ENCODE measurements around the gene CDK5RAP1.

The CDK5RAP1 gene

DNA sequence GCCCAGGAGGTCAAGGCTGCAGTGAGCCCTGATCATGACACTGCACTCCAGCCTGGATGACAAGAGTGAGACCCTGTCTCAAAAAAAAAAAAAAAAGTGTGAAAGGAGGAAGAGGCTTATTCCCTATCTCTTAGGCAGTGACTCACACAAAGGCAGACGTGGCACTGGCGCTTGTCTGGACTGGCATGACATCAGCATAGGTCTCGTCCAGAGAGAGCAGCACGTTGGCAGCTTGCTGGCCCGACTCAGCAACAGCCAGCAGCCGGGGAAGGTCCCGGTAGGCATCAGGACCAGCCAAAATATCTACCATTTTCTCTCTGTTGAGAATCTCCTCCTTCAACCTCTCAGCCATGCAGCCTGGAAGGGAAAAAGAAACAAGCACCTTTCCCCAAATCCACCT lies 14.1 kb downstream of the CDK5RAP1 start:
- in situ Hi-C loops (cut with MboI; ENCODE audit: low sequenced_read_pairs): no loop called here

GRCh38 chr20:33386673-33387072 lies 14.6 kb downstream of the CDK5RAP1 start:
- in situ Hi-C loops (cut with MboI; ENCODE audit: low sequenced_read_pairs): no loop called here

- in situ Hi-C loops (cut with MboI; ENCODE audit: low sequenced_read_pairs): no loop called here
These were observed 24.0 kb downstream of the CDK5RAP1 start for GRCh38 chr20:33377366-33377765.

GRCh38 chr20:33373735-33374605 lies 27.3 kb downstream of the CDK5RAP1 start:
- in situ Hi-C loops (cut with MboI; ENCODE audit: low sequenced_read_pairs): no loop called here

DNA sequence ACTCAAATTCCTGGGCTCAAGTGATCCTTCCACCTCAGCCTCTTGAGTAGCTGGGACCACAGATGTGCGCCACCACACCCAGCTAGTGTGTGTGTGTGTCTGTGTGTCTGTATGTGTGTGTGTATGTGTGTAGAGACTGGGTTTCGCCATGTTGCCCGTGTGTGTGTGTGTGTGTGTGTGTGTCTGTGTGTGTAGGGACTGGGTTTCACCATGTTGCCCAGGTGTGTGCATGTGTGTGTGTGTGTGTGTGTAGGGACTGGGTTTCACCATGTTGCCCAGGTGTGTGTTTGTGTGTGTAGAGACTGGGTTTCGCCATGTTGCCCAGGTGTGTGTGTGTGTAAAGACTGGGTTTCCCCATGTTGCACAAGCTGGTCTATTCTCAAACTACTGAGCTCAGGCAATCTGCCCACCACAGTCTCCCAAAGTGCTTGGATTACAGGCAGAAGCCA lies 28.3 kb downstream of the CDK5RAP1 start:
- in situ Hi-C loops (cut with MboI; ENCODE audit: low sequenced_read_pairs): no loop called here

DNA sequence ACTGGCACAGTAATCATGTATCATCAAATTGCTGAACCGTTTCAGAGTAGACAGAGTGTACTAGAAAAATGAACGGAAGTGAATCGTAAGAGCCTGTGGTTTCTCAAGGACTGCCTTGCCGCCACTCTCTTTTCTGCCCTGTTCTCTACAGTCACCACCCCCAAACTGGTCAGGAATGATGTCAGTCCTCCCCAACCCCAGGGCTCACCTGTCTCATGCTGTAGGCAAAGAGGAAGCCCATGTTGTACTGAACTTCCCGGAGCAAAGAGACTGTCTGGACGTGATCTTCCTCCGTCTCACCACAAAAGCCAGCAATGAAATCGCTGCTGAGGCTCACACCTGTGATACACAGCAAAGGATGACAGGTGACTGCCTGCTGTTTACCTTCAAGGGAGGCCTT lies 31.0 kb downstream of the CDK5RAP1 start:
- in situ Hi-C loops (cut with MboI; ENCODE audit: low sequenced_read_pairs): no loop called here

GRCh38 chr20:33362898-33363297 lies 38.4 kb downstream of the CDK5RAP1 start:
- in situ Hi-C loops (cut with MboI; ENCODE audit: low sequenced_read_pairs): no loop called here

DNA sequence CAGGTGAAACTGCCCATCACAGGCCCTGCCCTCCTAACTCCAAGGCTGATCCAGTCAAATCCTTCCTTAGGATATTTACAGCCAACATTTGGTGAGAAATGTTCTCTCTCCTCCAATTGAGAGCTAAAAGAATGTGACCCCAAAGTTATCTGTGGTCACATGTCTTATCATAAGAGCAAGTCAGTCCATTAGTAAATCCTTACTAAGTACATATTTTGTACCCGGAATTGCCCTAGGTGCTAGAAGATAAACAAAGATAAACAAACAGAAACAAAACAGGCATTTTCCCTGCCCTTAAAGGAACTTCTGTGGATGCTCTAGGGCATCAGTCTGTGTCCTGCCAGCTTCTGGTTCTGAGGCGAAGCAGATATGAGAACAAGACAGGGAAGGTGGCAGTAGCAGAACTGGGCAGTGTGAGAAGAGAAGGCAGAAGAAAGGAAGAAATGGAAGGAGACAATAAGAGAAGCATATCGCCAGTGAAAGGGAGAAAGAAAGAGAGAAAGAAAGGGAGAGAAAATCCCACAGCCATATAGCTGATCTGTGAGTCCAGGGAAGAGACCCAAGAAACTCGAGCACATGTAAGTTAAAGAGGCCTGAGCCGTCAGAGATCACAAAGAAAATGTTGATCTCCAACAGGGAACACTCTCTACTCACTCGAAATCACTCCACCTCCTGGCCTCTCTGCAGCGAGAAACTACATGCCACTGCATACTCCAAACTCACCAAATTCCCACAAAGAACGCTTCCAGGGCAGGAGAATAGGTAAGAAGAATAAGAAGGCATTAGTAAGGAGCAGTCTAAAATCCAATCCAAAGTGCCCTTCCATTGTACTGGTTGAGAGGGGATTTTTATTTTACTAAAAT lies 41.7 kb downstream of the CDK5RAP1 start:
- in situ Hi-C loops (cut with MboI; ENCODE audit: low sequenced_read_pairs): no loop called here

DNA sequence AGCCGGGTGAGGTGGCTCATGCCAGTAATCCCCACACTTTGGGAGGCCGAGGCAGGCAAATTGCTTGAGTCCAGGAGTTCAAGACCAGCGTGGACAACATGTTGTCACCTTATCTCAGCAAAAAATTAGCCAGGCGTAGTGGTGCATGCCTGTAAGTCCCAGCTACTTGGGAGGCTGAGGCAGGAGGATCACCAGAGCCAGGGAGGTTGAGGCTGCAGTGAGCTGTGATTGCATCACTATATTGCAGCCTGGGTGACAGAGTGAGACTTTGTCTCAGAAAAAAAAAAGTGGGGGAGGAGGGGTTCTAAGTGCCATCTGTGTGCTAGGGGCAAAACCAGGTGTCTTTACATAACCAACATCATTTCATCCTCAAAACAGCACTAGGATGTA lies 48.3 kb downstream of the CDK5RAP1 start:
- in situ Hi-C loops (cut with MboI; ENCODE audit: low sequenced_read_pairs): no loop called here

- in situ Hi-C loops (cut with MboI; ENCODE audit: low sequenced_read_pairs): no loop called here
These were observed 48.9 kb downstream of the CDK5RAP1 start for GRCh38 chr20:33352258-33353012.

GRCh38 chr20:33351696-33352095 lies 49.6 kb downstream of the CDK5RAP1 start:
- in situ Hi-C loops (cut with MboI; ENCODE audit: low sequenced_read_pairs): no loop called here

- in situ Hi-C loops (cut with MboI; ENCODE audit: low sequenced_read_pairs): no loop called here
These were observed 51.8 kb downstream of the CDK5RAP1 start for GRCh38 chr20:33349493-33349892.

- in situ Hi-C loops (cut with MboI; ENCODE audit: low sequenced_read_pairs): no loop called here
These were observed 53.0 kb downstream of the CDK5RAP1 start for GRCh38 chr20:33348136-33348937.

DNA sequence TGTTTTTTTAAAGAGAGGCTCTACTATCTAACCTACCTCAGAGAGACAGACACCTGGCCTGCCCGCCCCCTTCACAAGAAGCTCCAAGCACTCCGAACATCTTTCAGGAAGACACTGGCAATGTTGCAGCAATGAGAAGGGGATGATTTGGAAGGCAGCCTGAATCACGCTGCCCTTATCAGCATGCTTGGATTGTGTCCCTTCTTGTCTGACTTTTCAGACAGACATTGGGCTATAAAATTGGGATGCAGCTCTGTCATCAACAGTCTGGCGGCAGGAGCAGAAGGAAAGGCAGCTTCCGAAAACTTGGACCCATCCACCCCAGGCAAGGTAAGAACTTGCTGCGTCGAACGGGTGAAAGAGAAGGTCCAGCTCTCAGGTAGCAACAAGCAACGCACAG lies 56.0 kb downstream of the CDK5RAP1 start:
- in situ Hi-C loops (cut with MboI; ENCODE audit: low sequenced_read_pairs): no loop called here

GRCh38 chr20:33343521-33343920 lies 57.8 kb downstream of the CDK5RAP1 start:
- in situ Hi-C loops (cut with MboI; ENCODE audit: low sequenced_read_pairs): no loop called here

GRCh38 chr20:33339515-33340058 lies 61.7 kb downstream of the CDK5RAP1 start:
- in situ Hi-C loops (cut with MboI; ENCODE audit: low sequenced_read_pairs): no loop called here

DNA sequence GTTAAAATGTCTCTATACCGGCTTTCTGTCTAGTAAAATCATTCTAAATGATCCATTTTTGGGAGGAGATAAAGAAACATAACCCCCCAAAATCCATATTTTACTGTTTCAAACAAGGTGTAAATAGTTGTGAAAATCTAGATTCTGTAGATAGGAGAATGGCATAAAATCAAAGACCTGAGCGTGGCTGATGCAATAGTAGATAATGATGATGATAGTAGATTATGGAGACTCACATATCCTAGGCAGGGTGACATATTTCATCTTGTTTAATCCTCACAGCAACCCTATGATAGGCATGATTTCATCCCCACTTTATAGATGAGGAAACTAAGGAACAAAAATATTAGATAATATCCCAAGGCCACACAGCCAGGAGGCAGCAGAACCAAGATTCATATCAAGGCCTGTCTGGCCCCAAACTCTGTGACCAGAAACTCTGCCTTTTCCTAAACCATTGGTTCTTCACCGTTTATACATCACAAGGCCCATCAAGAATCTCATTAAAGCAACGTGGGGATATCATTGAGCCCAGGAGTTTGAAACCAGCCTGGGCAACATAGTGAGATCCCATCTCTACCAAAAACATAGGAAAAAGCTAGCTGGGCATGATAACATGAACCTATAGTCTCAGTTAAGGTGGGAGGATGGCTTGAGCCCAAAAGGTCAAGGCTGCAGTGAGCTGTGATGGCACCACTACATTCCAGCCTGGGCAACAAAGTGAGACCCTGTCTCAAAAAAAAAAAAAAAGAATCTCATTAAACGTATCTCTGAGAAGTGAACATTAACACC lies 62.7 kb downstream of the CDK5RAP1 start:
- in situ Hi-C loops (cut with MboI; ENCODE audit: low sequenced_read_pairs): no loop called here

- in situ Hi-C loops (cut with MboI; ENCODE audit: low sequenced_read_pairs): no loop called here
These were observed 63.7 kb downstream of the CDK5RAP1 start for GRCh38 chr20:33337531-33338165.

DNA sequence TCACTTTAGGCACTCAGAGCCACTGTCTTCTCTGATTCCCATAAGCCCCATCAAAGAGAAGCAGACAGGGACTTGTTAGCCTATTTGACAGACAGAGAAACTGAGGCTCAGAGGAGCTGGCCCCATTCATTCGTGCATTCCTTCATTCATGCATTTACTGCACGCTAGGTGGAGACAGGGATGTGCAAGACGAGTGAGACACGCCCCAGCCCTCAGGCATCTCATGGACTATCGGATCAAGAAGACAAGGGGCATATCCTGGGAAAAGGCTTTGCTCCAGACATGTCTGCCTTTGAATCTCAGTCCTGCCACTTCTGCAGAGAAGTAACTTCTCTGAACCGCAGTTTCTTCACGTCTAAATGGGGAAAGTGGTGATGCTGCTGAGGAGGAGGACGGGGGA lies 64.2 kb downstream of the CDK5RAP1 start:
- in situ Hi-C loops (cut with MboI; ENCODE audit: low sequenced_read_pairs): no loop called here
